Tibial nerve (tissue), 4 donors: Measurements from ENCODE around the gene OR11A1.

ENCODE experiments used
- EP300 ChIP-seq, 2 donors: sonication (generic); formaldehyde crosslinking; IDR thresholded peaks; one replicate each; pipeline ENCODE4 v1.6.1; 2017; ENCODE audit warnings: antibody characterized with exemption in 2 of 2, mild to moderate bottlenecking in 1 of 2
- POLR2A ChIP-seq, 2 donors: fragments of 450-650 bp; IDR thresholded peaks; one replicate each; pipeline ENCODE4 v1.6.1; 2017; ENCODE audit warnings: antibody characterized with exemption in 2 of 2, mild to moderate bottlenecking in 2 of 2, moderate library complexity in 2 of 2
- TF ChIP-seq, protein P1 (sequence below), 5 experiments: fragments of 200-600 bp in 3 of 5; fragments of 450-650 bp in 2 of 5; sonication (generic) in 3 of 5; IDR thresholded peaks; one replicate each; pipeline ENCODE4 v1.5.1; 2016 to 2019; ENCODE audit warnings: antibody characterized with exemption in 5 of 5, mild to moderate bottlenecking in 3 of 5, moderate library complexity in 2 of 5

DNA sequence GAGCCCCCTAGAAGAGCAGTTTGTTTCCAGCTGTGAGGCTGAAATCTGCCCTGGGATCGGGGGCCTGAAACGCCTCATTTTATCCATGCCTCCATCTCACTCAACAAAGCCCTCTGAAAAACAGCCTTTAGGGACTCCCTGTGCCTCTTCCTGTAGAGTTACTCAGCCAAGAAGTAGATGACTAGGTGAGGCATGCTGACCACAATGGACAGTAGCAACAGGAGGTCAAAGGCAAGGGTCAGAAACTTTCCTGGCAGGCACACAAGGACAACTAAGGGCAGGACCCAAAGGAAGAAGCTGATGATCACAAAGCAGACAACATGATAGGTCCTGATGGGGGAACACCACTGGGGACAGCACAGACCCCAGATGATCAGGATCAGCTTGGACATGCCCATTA is 18.1 kb upstream of the OR11A1 start:
- TF ChIP-seq POLR2A (IDR thresholded peaks at IDR 0.05) (no peak), EP300 (IDR thresholded peaks at IDR 0.05) (no peak)
- TF ChIP-seq, protein P1, sequence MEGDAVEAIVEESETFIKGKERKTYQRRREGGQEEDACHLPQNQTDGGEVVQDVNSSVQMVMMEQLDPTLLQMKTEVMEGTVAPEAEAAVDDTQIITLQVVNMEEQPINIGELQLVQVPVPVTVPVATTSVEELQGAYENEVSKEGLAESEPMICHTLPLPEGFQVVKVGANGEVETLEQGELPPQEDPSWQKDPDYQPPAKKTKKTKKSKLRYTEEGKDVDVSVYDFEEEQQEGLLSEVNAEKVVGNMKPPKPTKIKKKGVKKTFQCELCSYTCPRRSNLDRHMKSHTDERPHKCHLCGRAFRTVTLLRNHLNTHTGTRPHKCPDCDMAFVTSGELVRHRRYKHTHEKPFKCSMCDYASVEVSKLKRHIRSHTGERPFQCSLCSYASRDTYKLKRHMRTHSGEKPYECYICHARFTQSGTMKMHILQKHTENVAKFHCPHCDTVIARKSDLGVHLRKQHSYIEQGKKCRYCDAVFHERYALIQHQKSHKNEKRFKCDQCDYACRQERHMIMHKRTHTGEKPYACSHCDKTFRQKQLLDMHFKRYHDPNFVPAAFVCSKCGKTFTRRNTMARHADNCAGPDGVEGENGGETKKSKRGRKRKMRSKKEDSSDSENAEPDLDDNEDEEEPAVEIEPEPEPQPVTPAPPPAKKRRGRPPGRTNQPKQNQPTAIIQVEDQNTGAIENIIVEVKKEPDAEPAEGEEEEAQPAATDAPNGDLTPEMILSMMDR (IDR thresholded peaks at IDR 0.05) = no peak
